Panc1 (cell line): ENCODE results near the gene TEK.

ENCODE experiments used
- POLR2AphosphoS5 ChIP-seq: IDR thresholded peaks from 2 replicates; pipeline ENCODE4 v1.6.1; 2012; ENCODE audit warnings: mild to moderate bottlenecking, low read depth, low read length, moderate library complexity
- TCF7L2 ChIP-seq: IDR thresholded peaks from 2 replicates; pipeline ENCODE4 v1.6.1; 2011; ENCODE audit warnings: mild to moderate bottlenecking, low read depth, low read length, inconsistent platforms
- TF ChIP-seq, protein P1 (sequence below): fragments of 450-650 bp; IDR thresholded peaks from 2 replicates; pipeline ENCODE4 v1.5.1; 2017; ENCODE audit warnings: mild to moderate bottlenecking

DNA sequence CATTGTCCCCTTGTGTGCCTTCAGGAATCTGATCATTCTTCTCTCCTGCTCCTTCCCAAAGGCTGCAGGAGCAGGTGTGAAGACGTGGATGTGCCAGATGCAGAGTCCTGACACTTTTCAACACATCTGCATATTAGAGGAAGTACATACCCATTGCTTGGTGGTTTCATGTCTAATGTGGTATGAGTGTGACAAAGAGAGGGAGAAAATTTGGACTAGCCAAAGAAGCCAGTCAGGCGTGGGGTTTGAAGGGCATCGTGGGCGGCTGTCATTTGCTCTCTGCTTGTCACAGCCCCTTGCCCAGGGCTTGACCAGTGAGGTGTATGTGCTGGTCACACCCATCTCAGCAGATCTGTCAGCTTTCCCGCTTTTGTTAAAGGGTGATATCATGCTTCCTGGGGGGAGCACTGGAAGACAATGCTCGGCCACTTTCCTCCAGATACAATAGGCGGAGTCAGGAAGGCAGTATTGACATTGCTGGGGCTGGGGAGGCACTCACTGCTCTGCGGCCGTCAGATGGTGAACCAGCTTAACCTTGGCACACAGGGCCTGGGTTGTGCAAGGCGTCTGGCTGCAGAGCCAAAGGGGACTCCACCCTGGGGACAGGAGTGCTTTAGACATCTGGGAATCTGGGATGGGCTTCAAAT is 8.6 kb downstream of the TEK start:
- TF ChIP-seq, protein P1, sequence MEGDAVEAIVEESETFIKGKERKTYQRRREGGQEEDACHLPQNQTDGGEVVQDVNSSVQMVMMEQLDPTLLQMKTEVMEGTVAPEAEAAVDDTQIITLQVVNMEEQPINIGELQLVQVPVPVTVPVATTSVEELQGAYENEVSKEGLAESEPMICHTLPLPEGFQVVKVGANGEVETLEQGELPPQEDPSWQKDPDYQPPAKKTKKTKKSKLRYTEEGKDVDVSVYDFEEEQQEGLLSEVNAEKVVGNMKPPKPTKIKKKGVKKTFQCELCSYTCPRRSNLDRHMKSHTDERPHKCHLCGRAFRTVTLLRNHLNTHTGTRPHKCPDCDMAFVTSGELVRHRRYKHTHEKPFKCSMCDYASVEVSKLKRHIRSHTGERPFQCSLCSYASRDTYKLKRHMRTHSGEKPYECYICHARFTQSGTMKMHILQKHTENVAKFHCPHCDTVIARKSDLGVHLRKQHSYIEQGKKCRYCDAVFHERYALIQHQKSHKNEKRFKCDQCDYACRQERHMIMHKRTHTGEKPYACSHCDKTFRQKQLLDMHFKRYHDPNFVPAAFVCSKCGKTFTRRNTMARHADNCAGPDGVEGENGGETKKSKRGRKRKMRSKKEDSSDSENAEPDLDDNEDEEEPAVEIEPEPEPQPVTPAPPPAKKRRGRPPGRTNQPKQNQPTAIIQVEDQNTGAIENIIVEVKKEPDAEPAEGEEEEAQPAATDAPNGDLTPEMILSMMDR, result no peak
- TF ChIP-seq POLR2AphosphoS5 (no peak), TCF7L2 (no peak)
